GM12873 (cell line): ENCODE data around the gene HOXB8.

Source experiments
- CTCF ChIP-seq: IDR thresholded peaks from 2 replicates; pipeline ENCODE4 v1.5.1; 2012; ENCODE audit warnings: low read depth, mild to moderate bottlenecking, moderate library complexity, low read length, control low read depth; ENCODE audit not compliant: insufficient read depth; ENCODE audit errors: missing control alignments

HOXB8 gene

GRCh38 chr17:48603959-48604769 lies 10.9 kb downstream of the HOXB8 start:
- no peak for TF ChIP-seq CTCF

GRCh38 chr17:48601539-48602425 lies 13.3 kb downstream of the HOXB8 start:
- no peak for TF ChIP-seq CTCF

GRCh38 chr17:48601207-48601538 lies 13.9 kb downstream of the HOXB8 start:
- TF ChIP-seq CTCF, result no peak

GRCh38 chr17:48600244-48601098 lies 14.6 kb downstream of the HOXB8 start:
- TF ChIP-seq CTCF, result no peak

GRCh38 chr17:48599354-48599753 lies 15.7 kb downstream of the HOXB8 start:
- TF ChIP-seq CTCF, result no peak

- TF ChIP-seq CTCF, result no peak
These were observed 16.4 kb downstream of the HOXB8 start for GRCh38 chr17:48598736-48599135.
